HepG2 (cell line): ENCODE results near the gene CYP2A6. TPM values are rescaled to one million over a fixed set of nuclear protein-coding genes. Genes with fewer than 3 reads are reported as not detected.

Source experiments
- HDAC2 ChIP-seq: sonication (generic); formaldehyde crosslinking; IDR thresholded peaks from 2 replicates; pipeline ENCODE4 v1.4.0; 2020; ENCODE audit warnings: missing genetic modification reagents
- HMG20B ChIP-seq: conservative IDR thresholded peaks from 2 replicates; pipeline ENCODE4 v1.6.1; 2016; ENCODE audit warnings: missing genetic modification reagents, missing compliant biosample characterization
- ZBTB1 ChIP-seq: sonication (generic); formaldehyde crosslinking; IDR thresholded peaks from 2 replicates; pipeline ENCODE4 v1.4.0; 2020; ENCODE audit warnings: missing genetic modification reagents, borderline replicate concordance
- ZNF326 ChIP-seq: sonication (generic); formaldehyde crosslinking; IDR thresholded peaks from 2 replicates; pipeline ENCODE4 v1.4.0; 2020; ENCODE audit warnings: missing genetic modification reagents, borderline replicate concordance
- ZNF7 ChIP-seq: IDR thresholded peaks from 2 replicates; pipeline ENCODE4 v1.6.1; 2016; ENCODE audit warnings: missing biosample characterization, missing genetic modification reagents
- polyA plus RNA-seq, 8 experiments: library from polyadenylated mRNA; depleted of rRNA in 3 of 8; stranded (reverse) in 7 of 8; unstranded in 1 of 8; fragments of >200 nt; fragmentation: Illumina TruSeq in 4 of 8; extraction: Trizol in 4 of 8; gene quantifications; 2 replicates each; pipeline versions ENCODE4 v1.2.1 to v1.2.3, GENCODE V29; 2011 to 2016; ENCODE audit warnings: low read depth in 4 of 8, missing spikeins in 1 of 8, mixed read lengths in 1 of 8; ENCODE audit not compliant: insufficient read depth in 1 of 8
- total RNA-seq, 5 experiments: library from RNA; depleted of rRNA; stranded (reverse); fragments of >200 nt; fragmentation: Illumina TruSeq; extraction: Trizol; gene quantifications; 2 replicates each; pipeline ENCODE4 v1.2.3, GENCODE V29; 2016; ENCODE audit warnings: low read depth in 1 of 5
- TF ChIP-seq, protein P1 (sequence below): sonication (generic); formaldehyde crosslinking; IDR thresholded peaks from 2 replicates; pipeline ENCODE4 v1.5.1; 2020; ENCODE audit warnings: mild to moderate bottlenecking, missing genetic modification reagents, moderate library complexity
- TF ChIP-seq, protein P2 (sequence below), 2 experiments: fragments of 450-650 bp in 1 of 2; sonication (generic) in 1 of 2; formaldehyde crosslinking in 1 of 2; IDR thresholded peaks; 2 replicates each; pipeline versions ENCODE4 v1.6.1 to v1.8.0; 2016 to 2022; ENCODE audit warnings: antibody characterized with exemption in 1 of 2, mild to moderate bottlenecking in 1 of 2, missing genetic modification reagents in 1 of 2
- TF ChIP-seq, protein P3 (sequence below): sonication (generic); formaldehyde crosslinking; IDR thresholded peaks from 2 replicates; pipeline ENCODE4 v1.5.0; 2020; ENCODE audit warnings: mild to moderate bottlenecking, missing genetic modification reagents
- TF ChIP-seq, protein P4 (sequence below): sonication (generic); formaldehyde crosslinking; conservative IDR thresholded peaks from 2 replicates; pipeline ENCODE4 v1.4.0; 2020; ENCODE audit warnings: missing genetic modification reagents

The CYP2A6 gene
- total and polyA plus RNA-seq, 2 of the 13 experiments (the other 11 are each of a cell fraction or from before 2014, with no cell fraction given): not detected

DNA sequence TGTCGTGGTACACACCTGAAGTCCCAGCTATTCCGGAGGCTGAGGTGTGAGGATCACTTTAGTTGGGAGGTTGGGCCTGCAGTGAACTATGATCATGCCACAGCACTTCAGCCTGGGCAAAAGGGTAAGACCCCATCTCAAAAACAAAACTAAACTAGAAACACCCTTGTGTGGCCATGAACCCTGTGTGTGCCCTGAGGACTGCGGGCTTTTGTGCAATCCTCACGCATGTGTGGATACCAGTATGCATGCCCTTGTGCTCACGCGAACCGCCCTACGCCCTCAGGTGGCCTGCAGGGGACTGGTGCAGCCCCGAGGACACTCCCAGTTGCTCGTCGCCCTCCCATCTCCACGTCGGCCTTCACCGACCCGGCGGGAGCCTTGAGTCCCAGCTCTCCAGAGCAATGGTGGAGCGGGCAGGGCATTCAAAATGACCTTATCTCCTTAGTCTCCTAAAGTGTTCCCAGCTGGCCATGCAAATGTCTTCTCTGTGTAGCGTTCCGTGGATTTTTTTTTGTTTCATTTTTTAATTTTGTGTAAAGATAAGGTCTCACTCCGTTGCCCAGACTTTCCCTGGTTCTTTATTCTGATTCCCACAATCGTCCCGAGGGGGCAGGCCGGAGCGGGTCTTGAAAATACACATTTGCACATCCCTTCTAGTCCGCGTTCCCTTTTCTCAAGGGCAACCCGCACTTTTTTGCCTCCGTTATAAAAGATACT, 52.1 kb downstream of the CYP2A6 start (continued):
- TF ChIP-seq, protein P1, sequence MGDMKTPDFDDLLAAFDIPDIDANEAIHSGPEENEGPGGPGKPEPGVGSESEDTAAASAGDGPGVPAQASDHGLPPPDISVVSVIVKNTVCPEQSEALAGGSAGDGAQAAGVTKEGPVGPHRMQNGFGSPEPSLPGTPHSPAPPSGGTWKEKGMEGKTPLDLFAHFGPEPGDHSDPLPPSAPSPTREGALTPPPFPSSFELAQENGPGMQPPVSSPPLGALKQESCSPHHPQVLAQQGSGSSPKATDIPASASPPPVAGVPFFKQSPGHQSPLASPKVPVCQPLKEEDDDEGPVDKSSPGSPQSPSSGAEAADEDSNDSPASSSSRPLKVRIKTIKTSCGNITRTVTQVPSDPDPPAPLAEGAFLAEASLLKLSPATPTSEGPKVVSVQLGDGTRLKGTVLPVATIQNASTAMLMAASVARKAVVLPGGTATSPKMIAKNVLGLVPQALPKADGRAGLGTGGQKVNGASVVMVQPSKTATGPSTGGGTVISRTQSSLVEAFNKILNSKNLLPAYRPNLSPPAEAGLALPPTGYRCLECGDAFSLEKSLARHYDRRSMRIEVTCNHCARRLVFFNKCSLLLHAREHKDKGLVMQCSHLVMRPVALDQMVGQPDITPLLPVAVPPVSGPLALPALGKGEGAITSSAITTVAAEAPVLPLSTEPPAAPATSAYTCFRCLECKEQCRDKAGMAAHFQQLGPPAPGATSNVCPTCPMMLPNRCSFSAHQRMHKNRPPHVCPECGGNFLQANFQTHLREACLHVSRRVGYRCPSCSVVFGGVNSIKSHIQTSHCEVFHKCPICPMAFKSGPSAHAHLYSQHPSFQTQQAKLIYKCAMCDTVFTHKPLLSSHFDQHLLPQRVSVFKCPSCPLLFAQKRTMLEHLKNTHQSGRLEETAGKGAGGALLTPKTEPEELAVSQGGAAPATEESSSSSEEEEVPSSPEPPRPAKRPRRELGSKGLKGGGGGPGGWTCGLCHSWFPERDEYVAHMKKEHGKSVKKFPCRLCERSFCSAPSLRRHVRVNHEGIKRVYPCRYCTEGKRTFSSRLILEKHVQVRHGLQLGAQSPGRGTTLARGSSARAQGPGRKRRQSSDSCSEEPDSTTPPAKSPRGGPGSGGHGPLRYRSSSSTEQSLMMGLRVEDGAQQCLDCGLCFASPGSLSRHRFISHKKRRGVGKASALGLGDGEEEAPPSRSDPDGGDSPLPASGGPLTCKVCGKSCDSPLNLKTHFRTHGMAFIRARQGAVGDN (CRISPR knock-in tag): peak; percentile 98
- TF ChIP-seq ZBTB1: no peak
- TF ChIP-seq, protein P2, sequence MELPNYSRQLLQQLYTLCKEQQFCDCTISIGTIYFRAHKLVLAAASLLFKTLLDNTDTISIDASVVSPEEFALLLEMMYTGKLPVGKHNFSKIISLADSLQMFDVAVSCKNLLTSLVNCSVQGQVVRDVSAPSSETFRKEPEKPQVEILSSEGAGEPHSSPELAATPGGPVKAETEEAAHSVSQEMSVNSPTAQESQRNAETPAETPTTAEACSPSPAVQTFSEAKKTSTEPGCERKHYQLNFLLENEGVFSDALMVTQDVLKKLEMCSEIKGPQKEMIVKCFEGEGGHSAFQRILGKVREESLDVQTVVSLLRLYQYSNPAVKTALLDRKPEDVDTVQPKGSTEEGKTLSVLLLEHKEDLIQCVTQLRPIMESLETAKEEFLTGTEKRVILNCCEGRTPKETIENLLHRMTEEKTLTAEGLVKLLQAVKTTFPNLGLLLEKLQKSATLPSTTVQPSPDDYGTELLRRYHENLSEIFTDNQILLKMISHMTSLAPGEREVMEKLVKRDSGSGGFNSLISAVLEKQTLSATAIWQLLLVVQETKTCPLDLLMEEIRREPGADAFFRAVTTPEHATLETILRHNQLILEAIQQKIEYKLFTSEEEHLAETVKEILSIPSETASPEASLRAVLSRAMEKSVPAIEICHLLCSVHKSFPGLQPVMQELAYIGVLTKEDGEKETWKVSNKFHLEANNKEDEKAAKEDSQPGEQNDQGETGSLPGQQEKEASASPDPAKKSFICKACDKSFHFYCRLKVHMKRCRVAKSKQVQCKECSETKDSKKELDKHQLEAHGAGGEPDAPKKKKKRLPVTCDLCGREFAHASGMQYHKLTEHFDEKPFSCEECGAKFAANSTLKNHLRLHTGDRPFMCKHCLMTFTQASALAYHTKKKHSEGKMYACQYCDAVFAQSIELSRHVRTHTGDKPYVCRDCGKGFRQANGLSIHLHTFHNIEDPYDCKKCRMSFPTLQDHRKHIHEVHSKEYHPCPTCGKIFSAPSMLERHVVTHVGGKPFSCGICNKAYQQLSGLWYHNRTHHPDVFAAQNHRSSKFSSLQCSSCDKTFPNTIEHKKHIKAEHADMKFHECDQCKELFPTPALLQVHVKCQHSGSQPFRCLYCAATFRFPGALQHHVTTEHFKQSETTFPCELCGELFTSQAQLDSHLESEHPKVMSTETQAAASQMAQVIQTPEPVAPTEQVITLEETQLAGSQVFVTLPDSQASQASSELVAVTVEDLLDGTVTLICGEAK (IDR thresholded peaks at IDR 0.05): no peak
- TF ChIP-seq, protein P2 (CRISPR knock-in tag; IDR thresholded peaks at IDR 0.05): peak; percentile 42; the same call in 1 of the 2 replicates
- no peak for TF ChIP-seq ZNF7 (CRISPR knock-in tag)
- TF ChIP-seq, protein P3, sequence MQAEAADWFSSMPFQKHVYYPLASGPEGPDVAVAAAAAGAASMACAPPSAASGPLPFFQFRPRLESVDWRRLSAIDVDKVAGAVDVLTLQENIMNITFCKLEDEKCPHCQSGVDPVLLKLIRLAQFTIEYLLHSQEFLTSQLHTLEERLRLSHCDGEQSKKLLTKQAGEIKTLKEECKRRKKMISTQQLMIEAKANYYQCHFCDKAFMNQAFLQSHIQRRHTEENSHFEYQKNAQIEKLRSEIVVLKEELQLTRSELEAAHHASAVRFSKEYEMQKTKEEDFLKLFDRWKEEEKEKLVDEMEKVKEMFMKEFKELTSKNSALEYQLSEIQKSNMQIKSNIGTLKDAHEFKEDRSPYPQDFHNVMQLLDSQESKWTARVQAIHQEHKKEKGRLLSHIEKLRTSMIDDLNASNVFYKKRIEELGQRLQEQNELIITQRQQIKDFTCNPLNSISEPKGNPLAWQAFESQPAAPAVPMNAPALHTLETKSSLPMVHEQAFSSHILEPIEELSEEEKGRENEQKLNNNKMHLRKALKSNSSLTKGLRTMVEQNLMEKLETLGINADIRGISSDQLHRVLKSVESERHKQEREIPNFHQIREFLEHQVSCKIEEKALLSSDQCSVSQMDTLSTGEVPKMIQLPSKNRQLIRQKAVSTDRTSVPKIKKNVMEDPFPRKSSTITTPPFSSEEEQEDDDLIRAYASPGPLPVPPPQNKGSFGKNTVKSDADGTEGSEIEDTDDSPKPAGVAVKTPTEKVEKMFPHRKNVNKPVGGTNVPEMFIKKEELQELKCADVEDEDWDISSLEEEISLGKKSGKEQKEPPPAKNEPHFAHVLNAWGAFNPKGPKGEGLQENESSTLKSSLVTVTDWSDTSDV (CRISPR knock-in tag): no peak
- TF ChIP-seq ZNF326 (CRISPR knock-in tag): no peak
- no peak; the same call in 1 of the 2 replicates for TF ChIP-seq HMG20B (CRISPR knock-in tag)
- peak; percentile 86; the same call in 1 of the 2 replicates for TF ChIP-seq HDAC2
- TF ChIP-seq, protein P4, sequence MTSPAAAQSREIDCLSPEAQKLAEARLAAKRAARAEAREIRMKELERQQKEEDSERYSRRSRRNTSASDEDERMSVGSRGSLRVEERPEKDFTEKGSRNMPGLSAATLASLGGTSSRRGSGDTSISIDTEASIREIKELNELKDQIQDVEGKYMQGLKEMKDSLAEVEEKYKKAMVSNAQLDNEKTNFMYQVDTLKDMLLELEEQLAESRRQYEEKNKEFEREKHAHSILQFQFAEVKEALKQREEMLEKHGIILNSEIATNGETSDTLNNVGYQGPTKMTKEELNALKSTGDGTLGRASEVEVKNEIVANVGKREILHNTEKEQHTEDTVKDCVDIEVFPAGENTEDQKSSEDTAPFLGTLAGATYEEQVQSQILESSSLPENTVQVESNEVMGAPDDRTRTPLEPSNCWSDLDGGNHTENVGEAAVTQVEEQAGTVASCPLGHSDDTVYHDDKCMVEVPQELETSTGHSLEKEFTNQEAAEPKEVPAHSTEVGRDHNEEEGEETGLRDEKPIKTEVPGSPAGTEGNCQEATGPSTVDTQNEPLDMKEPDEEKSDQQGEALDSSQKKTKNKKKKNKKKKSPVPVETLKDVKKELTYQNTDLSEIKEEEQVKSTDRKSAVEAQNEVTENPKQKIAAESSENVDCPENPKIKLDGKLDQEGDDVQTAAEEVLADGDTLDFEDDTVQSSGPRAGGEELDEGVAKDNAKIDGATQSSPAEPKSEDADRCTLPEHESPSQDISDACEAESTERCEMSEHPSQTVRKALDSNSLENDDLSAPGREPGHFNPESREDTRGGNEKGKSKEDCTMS (CRISPR knock-in tag): no peak
